NCI-H1417 treated with DMSO at 0.1 percent for 48 hours (cell line): ENCODE results near the gene SMTN.
"Not testable (repeated sequence)": the region's sequence is repeated elsewhere in the genome, so short reads cannot be mapped to it uniquely, and the experiment has no call there.

Experiments used
- DNase-seq: peaks from one replicate; lab custom pipeline; 2025; lab: John Stamatoyannopoulos, UW

The SMTN gene

GRCh38 chr22:31090217-31091085 is 9.3 kb downstream of the SMTN start:
- DNase-seq = no peak

GRCh38 chr22:31091106-31091975 is 10.2 kb downstream of the SMTN start:
- no peak for DNase-seq

GRCh38 chr22:31092161-31092560 is 11.0 kb downstream of the SMTN start:
- DNase-seq = no peak

DNA sequence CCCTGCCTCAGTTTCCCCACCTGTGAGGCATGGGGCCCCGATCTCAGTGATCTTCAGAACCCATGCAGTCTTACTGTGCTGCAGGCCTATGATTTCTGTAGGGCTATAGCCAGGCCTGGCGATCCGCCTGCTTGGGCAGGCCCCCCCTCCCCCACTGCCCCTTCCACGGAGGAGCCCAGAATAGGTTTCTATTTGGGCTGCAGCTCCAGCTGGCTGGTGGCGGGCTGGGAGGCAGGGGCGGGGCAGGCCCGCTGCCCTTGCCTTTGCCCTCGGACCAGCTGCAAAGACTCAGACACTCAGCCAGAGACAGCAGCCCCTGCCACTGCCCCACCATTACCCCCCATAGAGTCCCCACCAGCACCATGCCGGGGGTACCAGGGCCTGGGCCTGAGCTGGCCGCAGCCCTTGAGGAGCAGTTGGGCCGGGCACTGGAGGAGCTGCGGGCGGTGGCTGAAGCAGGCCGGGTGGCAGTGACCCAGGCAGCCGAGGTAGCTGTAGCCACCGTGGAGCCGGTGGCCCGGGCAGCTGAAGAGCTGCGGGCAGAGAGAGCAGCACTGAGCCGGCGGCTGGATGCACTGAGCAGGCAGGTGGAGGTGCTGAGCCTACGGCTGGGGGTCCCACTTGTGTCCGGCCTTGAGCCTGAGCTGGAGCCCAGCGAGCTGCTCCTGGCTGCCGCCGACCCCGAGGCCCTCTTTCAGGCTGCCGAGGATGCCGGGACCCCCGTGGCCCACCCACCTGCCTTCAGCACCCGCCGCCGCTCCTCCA is 12.2 kb downstream of the SMTN start:
- no peak for DNase-seq

DNA sequence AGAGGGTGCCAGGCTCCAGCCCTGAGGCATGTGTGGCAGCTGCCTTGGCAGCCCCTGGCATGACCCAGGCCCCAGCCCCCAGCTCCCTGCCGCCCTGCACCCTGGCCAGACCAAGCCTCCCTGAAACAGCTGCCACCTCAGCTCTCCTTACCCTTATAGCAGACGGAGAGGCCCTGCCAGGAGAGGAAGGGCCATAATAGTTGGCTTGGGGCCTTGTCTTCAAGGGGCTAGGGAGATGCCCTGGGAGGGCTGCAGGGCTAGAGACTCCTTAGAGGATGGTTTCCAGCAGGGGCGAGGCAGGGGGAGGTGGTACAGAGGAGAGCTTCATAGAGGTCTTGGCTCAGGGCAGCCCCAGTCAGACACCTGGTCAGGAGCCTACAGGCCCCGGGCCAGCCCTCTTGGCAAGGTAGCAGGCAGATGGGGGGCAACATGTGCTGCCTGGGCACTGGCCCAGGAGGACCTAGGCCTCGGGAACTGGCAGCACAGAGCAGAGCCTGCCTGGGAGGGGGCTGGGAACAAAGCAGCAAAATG is 13.0 kb downstream of the SMTN start:
- DNase-seq = no peak

DNA sequence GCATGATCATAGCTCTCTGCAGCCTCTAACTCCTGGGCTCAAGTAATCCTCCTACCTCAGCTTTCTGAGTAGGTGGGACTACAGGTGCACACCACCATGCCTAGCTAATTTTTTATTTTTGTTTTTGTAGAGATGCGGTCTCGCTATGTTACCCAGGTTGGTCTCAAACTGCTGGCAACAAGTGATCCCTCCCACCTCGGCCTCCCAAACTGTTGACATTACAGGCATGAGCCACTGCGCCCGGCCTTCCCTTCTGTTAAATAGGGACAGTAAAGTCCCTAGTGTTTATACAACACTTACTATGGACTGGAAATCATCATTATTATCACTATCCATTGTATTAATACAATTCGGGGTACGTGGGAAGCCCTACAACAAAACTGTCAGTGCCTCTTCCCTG is 13.6 kb downstream of the SMTN start:
- DNase-seq = no peak

GRCh38 chr22:31095637-31096249 is 14.6 kb downstream of the SMTN start:
- no peak for DNase-seq

DNA sequence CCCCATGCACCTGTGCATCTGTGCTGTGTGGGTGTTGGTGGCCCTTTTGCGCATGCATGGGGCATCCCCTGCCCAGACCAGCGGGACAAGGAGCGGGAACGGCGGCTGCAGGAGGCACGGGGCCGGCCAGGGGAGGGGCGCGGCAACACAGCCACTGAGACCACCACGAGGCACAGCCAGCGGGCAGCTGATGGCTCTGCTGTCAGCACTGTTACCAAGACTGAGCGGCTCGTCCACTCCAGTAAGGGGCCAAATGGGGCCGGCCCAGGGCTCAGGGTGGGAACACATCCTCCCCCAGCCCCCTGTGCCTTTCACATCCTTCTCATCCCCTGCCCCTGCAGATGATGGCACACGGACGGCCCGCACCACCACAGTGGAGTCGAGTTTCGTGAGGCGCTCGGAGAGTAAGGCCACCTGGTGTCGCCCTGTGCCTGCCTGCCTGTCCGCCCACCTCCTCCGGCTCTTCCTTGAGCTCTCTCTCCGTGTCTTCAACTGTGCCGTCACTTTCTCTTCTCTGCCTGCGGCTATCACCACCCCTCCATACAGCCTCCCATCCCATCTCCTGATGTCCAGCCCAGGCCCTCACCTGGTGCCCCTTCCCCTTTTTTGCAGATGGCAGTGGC is 15.7 kb downstream of the SMTN start:
- no peak for DNase-seq

- not testable (repeated sequence) for DNase-seq
Measured at GRCh38 chr22:31097539-31097938, 16.4 kb downstream of the SMTN start.

DNA sequence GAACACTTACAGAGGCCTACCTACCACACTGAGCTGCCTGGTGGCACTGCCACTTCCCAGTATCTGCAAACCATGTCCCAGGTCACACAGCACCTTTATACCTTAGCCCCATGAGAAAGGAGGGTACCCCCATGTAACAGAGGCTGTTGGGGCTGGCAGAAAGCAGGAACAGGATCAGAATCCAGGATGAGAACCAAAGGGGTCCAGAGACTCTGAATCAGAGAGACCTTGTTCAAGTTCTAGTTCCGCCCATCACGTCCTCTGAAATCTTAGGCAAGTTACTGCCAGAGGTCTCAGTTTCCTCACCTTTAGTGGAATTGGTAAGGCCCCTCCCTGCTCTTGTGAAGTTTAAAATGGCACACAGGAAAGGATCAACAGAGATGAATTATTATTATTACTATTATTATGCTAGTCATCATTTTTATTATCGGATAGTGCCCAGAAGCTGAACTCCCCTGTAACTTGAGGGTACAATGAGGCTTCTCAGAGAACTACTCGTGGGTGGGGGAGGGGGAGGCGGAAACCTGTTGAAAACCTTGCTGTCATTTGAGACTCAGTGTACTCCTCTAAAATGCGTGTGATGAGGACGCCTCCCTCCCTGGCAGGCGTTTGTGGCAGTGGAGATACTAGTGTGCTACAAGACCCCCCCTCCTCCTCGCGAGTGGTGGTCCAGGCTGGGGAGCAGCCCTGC is 17.0 kb downstream of the SMTN start:
- no peak for DNase-seq

- no peak for DNase-seq
Measured at GRCh38 chr22:31098632-31099110, 17.6 kb downstream of the SMTN start.

GRCh38 chr22:31099386-31099785 is 18.3 kb downstream of the SMTN start:
- no peak for DNase-seq

DNA sequence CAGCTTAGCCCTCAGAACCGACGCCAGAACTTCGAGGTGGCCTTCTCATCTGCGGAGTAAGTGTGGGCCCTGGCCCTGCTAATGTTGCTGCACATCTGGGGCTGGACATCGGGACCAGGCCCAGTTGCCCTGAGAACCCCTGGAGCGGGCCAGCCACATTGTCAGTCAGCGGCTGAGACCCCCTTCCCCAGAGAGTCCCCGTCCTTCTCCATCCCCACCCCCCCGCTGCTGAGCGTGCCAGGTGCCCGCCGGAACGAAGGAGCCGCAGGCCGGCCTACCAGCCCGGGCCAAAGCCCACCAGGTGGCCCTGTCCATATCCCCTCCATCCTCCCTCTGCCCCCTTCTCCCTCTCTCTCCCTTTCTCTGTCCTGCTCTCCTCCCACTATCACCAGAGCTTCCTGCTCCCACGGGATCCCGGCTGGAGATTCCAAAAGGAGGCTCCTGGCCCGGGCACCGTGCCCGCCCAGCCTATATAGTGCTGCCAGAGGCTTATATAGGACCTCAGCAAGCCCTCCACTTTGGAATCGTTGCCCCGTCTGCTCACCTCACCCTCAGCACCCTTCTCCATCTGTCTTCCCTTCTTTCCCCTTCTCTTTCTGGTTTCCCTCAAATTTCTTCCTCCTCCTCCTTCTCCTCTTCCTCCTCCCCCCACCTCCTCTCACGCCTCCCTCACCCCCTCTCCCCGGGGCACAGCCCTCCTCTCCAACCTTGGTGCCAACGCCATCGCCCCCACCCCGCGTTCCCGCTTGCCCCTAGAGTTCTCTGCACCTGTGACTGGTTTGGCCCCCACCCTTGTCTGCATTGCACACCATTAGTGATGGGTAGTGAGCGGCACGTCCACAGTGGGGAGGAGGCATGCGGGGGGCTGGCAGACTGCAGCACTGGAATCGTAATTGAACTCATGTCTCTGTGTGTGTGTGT is 19.0 kb downstream of the SMTN start:
- no peak for DNase-seq

DNA sequence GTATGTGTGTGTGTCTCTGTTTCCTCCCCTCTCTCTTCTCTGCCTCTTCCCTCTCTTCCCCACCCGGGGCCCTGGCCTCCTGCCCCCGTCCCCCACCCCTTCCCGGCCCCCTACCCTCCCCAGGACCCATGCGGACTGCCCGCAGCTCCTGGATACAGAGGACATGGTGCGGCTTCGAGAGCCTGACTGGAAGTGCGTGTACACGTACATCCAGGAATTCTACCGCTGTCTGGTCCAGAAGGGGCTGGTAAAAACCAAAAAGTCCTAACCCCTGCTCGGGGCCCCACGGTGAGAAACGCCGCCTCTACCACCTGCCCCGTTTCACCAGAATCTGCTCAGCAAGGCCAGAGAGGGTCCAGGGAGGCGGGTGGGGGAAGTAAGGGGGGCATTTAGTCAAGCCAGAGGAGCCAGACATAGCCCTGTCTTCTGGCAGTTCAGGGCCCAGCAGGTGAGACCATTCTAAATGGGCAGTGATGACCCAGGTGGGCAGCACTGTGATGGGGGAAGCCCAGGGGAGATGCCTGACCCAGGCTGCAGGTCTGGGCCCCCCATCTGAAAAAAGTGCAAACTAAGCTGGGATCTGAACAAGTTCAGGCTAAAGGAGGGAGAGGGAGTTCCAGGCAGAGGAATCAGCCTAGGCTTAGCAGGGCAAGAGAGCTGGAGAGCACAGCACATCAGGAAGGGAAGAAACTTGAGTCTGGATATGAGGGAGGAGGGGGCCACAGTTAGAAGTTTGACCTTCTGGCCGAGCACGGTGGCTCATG is 19.8 kb downstream of the SMTN start:
- no peak for DNase-seq

DNA sequence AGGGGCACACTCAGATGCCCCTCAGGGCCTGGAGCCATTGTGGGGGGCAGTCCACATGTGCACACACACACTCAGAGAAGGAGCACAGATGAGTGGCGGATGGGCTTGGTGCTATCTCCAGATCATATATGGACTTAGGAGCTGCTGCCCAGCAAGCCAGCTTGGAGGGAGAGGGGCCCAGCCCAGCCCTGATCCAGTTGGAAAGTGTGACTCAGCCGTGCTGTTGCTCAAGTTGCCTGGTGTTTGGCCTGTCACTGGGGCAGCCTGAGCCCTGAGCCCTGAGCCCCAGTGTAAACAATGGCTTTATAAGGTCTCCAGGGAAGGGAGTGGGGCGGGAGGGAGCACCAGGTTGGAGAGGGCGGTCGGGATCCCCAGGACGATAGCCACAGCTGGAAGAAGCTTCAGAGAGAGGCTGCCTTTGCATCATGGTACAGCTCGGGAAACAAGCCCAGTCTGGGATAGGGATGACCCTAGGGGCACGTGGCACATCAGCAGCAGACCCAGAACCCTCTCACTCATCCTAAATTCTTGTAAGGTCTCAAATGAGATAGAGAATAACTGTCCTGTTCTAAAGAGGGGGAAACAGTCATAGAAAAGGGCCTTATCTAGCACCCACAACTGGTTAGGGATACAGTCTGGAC is 21.4 kb downstream of the SMTN start:
- DNase-seq = no peak

DNA sequence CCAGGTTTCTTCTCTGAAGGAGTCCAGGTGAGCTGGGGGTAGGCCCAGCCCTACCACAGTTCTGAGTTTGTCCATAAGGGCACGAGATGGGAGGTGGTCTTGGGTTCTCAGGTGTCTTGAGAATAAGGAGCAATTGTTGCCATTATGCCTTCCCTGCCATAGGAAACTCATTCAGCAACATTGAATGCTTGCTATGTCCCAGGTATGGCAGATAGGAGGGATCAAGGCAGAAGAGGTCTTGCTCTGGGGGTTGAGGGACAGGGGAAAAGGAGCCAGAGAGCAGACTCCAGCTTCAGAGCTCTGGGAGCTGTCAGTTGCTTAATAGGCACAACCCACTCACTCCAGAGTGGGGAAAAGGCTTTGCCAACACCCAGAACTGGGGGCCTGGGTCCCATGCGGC is 22.0 kb downstream of the SMTN start:
- DNase-seq = no peak

GRCh38 chr22:31103899-31104694 is 23.0 kb downstream of the SMTN start:
- DNase-seq = no peak
